ENCODE data around the gene TNRC6C.
A peak's percentile ranks its signal among the peaks of the same experiment; 100 is the strongest.

The TNRC6C gene

GRCh38 chr17:78108726-78109488 is 150.4 kb downstream of the TNRC6C start:
- DNase-seq (ENCODE audit: low read depth): no peak
- no peak overlapping the region for H3K4me3 ChIP-seq (ENCODE audit: low read depth, low read length)
- TF ChIP-seq CTCF (IDR thresholded peaks at IDR 0.05; ENCODE audit: control insufficient read depth, extremely low read depth, insufficient read depth): no peak

DNA sequence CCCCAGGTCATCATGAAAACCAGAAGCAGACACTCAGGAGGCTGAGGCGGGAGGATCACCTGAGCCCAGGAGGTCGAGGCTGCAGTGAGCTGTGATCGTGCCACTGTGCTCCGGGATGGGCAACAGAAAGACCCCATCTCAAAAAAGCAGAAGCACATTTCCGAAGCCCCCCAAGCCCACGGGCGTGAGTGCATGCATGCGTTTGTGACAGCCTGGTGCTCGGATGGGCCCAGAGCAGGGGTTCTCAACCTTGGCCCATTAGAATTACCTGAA is 150.9 kb downstream of the TNRC6C start:
- no peak for TF ChIP-seq CTCF (IDR thresholded peaks at IDR 0.05; ENCODE audit: control insufficient read depth, extremely low read depth, insufficient read depth)
- DNase-seq (ENCODE audit: low read depth): no peak

DNA sequence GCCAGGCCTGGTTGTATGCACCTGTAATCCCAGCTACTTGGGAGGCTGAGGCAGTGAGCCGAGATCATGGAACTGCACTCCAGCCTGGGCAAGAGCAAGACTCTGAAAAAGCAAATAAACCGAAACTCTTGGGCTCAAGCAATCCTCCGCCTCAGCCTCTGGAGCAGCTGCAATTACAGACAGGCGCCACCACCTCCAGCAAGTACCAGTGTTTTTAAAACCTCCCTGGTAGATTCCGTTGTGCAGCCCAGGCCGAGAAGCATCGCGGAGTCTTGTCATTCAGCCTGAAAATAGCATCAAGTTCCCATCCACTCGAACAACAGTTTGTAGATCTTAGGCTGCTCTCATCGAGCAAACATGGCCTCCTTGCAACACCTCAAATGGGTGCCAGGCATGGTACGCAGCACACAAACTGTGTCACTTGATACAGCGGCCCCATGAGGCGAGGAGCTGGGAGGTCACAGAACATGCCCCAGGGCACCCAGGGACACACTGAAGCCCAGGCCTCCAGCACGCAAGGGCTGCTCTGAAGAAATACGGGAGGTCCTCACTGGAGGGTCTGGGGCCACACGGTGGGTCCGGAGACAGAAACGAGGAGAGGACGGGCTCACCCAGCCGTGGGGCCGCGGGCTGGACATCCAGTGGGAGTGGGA is 152.0 kb downstream of the TNRC6C start:
- no peak for DNase-seq (ENCODE audit: low read depth)
- H3K4me3 ChIP-seq (ENCODE audit: low read depth, low read length): no peak overlapping the region
- no peak for TF ChIP-seq CTCF (IDR thresholded peaks at IDR 0.05; ENCODE audit: control insufficient read depth, extremely low read depth, insufficient read depth)

More for the DNA sequence above, 150.9 kb downstream of the TNRC6C start:
- no peak overlapping the region for H3K4me3 ChIP-seq (ENCODE audit: low read depth, low read length)

DNA sequence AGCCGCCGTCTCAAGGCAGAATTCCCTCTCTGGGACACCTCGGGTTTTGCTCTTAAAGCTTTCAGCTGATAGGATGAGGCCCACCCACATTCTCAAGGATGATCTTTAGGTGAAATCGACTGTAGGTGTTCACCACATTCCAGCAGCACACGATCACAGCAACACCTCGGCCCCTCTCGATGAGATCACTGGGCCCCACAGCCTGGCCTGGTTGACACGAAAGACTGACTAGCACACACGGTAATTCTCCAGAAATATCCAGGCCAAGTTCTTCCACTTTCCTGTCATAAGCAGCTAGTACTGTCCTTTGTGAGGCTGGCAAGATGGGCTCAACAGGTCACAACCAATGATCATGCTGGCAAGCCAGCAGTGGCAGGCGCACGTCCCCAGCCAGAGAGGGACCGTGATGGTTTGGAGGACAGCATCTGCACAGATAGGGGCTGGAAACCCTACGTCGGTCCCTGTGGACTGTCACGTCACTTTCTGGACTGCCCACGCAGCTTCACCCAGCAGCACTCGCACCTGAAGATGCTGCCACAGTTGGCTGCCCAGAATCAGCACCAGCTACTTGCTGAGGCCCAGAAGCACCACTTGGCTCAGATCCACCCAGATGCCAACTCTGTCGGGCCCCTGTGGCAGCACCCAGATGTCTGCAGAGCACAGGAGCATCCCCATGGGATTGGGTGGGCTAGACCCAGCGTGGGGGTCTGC is 152.7 kb downstream of the TNRC6C start:
- TF ChIP-seq CTCF (IDR thresholded peaks at IDR 0.05; ENCODE audit: control insufficient read depth, extremely low read depth, insufficient read depth): no peak
- H3K4me3 ChIP-seq (ENCODE audit: low read depth, low read length): no peak overlapping the region
- DNase-seq (ENCODE audit: low read depth): no peak

DNA sequence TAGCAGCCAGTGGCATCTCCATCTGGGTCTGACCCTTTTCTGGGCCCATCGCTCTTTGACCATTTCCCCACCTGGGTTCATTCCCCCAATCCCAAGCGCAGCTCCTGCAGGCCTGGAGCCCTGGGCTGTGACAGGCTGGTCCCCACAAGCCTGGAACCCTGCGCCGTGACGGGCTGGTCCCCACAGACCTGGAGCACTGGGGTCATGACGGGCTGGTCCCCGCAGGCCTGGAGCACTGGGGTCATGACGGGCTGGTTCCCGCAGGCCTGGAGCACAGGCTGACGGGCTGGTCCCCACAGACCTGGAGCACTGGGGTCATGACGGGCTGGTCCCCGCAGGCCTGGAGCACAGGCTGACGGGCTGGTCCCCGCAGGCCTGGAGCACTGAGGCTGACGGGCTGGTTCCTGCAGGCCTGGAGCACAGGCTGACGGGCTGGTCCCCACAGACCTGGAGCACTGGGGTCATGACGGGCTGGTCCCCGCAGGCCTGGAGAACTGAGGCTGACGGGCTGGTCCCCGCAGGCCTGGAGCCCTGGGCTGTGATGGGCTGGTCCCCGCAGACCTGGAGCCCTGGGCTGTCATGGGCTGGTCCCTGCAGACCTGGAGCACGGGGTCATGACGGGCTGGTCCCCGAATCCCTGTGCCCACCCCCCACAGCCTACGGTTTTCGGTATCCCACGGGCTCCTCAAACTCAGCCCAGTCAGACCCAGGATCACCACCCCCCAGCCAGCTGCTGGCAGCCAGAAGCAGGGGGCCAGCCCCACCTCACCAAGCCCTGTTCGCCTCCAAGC is 153.4 kb downstream of the TNRC6C start:
- no peak overlapping the region for H3K4me3 ChIP-seq (ENCODE audit: low read depth, low read length)
- no peak for DNase-seq (ENCODE audit: low read depth)
- TF ChIP-seq CTCF (IDR thresholded peaks at IDR 0.05; ENCODE audit: control insufficient read depth, extremely low read depth, insufficient read depth): no peak

- no peak for DNase-seq (ENCODE audit: low read depth)
- H3K4me3 ChIP-seq (ENCODE audit: low read depth, low read length): no peak overlapping the region
- peak; percentile 99 for TF ChIP-seq CTCF (IDR thresholded peaks at IDR 0.05; ENCODE audit: control insufficient read depth, extremely low read depth, insufficient read depth)
These were observed 154.3 kb downstream of the TNRC6C start for GRCh38 chr17:78112518-78113471.

Measured in LNCaP clone FGC (cell line).